Fibroblast of skin of left biceps (primary cell): ENCODE results near the gene PCBP3.
A peak's percentile ranks its signal among the peaks of the same experiment; 100 is the strongest.
"Not testable (repeated sequence)": the region's sequence is repeated elsewhere in the genome, so short reads cannot be mapped to it uniquely, and the experiment has no call there.

ENCODE experiments used
- DNase-seq, 2 experiments: peaks; one replicate each; pipeline ENCODE4 v3.0.0-alpha.2; 2013; ENCODE audit warnings: low read depth in 2 of 2

The PCBP3 gene

DNA sequence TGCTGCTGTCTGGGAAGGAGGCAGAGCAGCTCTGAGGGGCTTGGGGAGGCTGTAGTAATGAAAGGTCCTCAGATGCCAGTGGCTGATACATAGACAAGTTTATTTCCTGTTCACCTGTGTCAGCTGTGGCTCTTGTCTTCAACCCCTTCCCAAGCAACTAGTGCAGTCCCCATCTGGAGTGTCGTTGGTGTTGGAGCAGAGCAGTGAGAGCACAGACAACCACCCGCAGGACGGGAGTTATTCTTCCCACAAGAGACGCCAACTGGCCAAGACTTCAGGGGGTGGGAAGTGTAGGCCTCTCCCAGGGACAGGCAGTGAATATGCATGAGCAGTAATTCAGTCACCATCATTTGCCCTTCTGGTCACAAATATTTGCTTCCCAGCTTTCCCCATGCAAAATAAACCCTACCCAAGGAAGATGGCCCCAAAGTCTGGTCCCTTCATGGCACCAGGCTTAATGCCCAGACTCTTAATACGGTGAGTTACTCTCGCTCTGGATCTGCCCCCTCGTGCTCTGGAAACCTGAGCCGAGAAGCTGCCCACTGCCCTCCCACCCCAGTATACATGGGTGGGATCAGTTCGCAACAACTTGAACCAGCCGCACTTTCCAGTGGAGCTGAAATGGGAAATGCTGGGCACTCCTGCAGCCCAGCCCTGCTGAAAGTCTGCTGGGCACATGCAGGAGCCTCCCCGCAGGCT is 184.5 kb downstream of the PCBP3 start:
- no peak for DNase-seq

DNA sequence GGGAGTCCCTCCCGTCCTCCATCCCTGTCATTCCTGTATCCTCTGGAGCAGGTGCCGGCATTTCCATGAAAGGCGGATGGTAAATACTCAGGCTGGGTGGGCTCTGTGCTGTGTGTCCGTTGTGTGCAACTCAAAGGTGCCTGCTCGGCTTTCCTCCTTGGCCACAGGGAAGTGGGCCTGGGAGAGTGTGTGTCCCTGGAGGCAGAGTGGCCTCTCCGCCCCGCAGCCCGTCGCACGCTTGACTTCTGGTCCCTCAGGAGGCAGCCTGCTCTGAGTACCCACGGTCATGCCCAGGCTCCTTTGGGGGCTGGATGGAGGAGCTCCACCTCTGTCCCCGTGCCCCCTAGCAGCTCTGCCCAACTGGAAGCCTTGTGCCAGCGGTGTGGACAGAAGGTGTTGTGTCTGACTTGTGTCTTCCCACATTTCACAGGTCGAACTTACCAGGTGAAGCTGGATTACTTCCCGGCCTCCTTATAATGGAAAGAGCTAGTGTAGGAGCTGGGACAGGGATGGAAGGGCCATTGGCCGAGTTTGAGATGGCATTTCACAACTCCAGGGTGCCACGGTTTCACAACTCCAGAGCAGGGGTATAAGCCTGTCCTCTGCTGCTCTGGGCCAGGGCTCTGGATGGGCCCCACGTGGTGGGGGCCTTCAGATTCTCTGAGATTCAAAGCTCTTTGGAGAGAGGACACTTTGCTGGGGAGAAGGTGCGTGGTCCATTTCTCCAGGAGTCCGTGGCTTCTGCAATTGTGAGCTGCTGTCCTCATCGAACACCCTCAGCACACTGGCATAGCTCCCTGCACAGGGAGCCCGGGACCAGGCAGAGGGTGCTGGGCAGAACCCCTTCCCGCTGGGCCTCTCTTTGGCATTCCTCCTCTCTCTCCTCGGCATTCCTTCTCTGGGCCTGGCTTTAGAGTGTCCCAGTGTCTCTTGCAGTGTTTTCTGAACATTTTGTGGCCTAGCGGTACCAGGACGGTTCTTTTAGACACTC is 185.3 kb downstream of the PCBP3 start:
- no peak for DNase-seq

DNA sequence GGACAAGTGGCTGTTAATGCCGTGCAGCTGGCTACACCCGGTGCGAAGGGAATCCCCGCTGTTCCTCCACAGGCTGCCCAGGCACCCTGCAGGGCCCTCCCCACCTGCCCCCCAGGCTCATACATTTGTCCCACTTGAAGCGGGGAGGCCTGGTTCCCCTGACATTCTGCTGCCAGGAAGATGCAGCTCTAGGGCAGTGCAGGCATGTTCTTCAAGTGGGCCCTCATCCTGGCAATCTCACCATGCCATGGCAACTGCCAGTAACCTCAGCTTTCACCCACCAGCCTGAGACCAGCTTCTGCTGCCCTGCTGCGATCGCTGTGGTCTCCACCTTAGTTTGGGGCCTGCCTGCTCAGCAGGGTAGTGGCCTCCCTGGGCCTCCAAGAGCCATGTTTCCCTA is 186.1 kb downstream of the PCBP3 start:
- no peak for DNase-seq

DNA sequence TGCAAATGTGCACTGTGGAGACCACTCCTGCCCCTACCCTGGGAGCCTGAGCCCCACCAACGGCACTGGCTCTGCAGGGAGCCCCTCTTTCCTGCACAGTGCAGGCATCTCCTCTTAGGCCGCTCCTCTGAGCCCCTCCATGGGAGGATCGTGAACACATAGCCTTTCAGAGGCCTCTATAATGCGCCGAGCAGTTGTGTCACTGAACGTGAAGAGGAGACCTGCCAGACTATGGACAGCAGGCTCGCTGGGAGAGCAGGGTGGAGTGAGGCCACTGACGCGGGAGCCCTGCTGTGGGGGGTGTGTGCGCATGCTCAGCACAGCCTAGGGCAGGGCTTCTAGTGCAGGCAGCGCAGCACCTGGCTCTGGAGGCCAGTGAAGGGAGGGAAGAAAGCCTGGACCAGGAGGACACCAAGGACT is 186.7 kb downstream of the PCBP3 start:
- no peak for DNase-seq

DNA sequence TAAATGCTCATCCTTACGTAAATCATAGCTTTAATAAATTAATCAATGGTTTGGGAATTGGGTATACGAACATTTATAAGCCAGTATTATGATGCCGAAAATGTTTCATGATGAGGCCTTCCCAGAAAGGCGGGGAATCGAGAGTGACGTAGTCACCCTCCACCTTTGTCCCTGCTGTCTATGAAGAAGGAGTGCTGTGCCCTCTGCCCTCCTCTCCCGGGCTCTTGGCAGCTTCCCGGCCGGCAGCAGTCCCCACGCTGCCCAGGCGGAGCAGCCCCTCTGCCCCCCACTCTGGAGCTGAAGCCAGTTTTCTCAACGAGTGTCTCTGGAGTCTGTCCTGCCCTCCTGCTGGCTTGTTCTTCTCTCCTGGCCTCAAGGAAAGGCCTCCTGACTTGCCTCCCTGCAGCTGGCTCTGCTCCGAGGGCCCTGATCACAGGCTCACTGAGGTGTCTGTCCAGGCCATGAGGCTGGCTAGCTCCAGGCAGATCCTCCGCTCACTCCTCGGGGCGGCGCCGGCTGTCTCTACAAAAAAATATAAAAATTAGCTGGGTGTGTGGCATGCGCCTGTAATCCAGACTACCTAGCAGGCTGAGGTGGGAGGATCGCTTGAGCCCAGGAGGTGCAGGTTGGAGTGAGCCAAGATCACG is 187.3 kb downstream of the PCBP3 start:
- no peak for DNase-seq

DNA sequence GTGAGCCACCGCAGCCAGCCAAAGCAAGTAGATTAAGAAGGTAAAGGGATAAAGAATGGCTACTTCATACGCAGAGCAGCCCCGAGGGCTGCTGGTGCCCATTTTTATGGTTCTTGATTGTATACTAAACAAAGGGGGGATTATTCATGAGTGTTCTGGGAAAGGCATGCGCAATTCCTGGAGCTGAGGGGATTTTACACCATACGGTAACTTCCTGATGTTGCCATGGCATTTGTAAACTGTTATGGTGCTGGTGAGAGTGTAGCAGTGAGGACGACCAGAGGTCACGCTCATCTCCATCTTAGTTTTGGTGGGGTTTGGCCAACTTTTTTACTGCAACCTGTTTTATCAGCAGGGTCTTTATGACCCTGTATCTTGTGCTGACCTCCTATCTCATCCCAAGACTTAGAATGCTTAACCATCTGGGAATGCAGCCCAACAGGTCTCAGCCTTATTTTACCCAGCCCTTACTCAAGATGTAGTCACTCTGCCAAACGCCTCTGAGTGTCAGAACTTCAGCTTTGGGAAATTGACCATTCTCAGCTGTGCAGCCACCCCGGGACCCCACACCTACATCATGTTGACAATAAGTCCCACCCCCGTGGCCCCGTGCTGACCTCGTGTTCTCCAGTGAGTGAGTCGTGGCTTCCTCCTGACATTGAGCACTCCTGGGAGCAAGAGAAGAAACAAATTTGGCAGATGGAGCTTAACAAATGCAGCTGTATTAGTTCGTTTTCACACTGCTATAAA is 188.6 kb downstream of the PCBP3 start:
- DNase-seq: no peak

DNA sequence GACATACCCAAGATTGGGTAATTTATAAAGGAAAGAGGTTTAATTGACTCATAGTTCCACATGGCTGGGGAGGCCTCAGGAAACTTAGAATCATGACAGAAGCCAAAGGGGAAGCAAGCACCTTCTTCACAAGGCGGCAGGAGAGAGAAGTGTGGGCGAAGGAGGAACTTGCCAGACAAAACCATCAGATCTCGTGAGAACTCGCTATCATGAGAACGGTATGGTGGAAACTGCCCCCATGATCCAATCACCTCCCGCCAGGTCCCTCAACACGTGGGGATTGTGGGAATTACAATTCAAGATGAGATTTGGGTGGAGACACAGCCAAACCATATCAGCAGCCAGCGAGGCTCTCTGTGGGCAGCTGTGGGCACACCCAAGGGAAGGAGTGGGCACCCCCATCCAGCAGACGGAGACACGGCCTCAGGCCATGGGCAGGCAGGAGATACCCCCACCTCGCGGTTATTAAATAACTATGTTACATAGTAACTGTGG is 189.3 kb downstream of the PCBP3 start:
- not testable (repeated sequence) for DNase-seq

DNA sequence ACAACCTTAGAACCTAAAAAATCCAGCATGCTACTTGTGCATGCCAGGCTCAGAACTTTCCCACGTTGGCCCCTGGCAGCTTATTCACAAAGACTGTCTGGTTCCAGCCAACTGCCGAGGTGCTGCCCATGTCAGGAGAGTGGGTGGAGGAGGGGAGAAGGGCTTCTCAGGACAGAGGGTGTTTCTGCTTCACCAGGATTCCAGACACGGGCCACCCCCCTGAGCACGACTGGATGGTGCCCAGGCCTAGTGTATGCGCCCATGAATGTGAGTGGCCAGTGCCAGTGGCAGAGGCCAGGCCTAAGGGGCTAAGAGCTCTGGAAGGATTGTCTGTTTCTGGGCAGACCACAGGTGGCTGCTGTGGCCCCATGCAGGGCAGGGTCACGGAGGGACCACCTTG is 189.9 kb downstream of the PCBP3 start:
- no peak for DNase-seq

DNA sequence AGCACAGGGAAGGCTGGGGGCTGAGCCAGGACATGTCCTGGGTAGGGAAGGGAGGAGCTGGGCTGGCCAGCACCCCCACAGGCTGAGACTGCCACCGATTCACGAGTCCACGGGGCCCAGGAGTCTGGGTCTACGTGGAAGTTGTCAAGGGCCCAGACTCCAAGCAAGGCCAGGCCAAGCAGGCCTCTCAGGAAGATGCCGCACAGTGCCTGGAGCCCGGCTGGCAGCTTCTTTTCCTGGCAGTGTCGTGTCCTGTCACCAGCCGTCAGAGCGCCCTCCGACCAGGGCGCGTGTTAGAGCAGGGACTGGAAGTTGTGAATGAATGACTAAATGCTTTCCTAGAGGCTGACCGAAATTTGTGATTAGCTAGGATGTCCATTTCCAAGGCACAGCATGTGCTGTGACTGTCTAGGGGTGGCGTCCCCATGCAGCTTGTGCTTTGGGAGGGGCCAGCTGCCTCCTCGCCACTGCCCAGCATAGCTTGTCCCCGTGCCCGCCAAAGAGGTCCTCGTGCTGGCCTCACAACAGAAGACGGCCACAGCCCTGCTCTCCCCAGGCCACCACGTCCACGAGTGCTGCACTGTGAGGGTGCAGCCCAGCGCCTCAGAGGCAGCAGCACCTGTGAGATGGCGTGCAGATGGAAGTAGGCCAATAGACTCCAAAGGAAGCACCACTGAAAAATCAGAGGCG is 190.6 kb downstream of the PCBP3 start:
- DNase-seq: no peak

DNA sequence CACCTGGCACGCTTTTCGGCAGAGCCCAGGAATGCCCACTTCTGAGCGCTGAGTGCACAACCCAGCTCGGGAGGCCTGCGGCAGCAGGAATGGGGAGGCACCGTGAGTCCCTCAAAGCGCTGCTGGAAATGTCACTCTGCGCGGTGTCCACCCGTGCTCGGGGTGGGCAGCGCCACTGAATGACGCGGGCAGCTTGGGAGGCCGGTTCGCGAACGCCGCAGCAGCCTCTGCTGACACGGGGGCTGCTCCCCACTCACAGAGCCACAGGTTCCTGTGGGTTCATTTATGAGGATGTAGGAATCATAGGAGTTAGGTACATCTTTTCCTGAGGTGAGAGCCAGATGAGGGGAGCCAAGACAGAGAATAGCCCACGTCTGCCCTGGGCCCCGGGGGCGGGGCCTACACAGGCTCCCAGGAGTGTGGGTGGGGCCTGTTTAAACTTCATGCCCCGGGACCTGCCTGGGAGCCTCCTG is 191.3 kb downstream of the PCBP3 start:
- no peak for DNase-seq

DNA sequence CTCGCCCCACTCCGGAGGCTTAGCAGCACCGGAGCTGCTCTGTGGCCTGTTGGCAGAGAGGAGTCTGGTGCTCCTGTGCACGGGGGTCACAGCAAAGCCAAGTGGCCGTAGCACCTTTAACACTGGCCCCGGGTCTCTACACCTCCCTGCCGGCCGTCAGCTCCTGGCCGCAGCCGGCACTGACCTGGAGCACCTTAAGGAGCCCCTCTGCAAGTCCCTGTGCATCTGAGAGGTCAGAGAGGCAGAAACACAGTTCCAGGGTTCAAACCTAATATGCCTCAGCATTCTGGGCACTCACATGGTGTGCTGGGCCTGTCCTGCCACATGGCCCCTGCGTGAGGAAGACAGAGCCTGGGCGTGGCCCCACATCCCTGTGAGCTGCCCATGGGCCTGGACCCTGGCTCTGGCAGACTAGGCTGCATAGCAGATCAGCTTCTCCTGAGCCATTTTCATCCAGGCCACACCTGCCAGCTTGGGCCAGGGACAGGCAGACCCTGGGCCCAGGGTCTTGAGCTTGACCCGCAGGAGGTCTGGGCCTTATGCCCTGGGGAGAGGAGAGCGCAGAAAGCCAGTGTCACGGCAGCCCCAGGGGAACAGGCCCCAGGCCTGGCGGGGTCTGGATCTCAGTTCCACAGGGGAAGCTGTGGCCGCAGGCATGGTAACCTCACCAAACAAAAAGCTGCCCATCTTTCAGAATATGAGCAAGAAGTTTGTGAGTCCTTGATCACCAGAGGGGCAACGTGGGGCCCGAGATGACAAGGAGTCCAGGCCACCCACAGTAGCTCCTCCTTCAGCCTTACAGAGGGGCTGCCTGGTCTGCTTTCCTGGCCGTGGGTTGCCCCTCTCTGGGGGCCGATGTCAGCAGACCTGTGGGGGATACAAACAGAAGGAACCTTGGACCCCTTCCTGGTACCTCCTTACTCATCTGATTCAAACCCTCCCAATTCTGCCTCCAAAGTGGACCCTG is 192.1 kb downstream of the PCBP3 start:
- no peak for DNase-seq

DNA sequence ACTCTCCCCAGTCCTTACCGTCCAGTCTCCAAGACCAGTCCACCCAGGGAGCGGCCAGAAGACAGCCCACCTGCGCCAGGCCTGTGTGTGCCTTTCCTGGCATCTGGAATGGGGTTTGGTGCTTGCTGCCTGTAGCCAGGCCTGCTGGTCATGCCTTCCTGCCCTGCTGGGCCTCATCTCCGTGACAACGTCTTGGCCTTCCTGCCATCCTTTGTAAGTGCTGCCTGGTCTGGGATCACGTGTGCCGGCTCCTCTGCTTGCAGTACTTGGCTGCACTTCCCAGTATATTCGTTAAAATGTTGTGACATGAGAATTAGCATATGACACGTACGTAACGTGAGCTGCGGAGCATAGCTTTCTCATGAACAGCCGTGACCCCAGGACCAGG is 192.7 kb downstream of the PCBP3 start:
- DNase-seq: no peak

DNA sequence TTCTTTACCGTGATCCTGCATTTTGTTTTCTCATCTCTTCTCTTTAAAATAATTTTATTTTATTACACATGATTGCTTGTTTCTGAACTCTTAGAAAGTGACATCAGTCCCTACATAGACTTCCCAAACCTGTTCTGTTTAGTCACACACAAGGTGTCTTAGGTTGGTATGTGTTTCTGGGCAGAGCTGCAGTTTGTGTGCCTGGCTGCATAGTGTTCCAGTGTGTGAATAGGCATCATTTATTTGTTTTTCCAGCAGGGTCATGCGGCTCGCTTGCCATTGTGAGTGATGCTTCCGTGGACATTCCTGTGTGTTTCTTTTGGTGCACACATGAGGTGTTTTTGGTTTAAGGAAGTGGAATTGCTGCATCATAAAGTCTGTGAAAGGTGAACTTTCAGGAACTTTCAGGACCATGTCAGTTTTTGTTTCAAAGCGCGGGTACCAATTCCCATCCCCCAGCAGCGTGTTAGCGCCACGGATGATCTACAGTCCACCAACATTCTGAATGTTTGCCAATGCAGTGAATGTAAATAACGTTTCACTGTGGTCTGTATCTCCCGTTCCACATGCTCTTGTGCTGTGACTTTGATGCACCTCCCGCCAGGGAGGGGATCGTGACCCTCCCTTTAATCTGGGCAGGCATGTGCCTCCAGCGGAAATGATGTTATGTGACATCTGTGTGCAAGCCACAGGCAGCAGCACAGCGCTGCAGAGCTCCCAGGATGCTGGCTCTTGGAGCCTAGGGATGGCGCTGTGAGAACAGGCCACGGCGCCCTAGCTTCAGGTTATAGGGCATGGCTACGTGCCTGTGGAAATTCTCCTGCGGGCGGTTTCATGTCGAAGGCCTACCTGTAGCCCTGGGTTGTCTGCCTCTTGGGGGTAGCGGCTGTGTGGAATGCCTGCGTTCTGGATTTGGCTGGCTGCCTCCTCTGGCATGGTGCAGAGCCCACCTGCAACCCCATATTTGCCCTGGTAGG is 193.5 kb downstream of the PCBP3 start:
- DNase-seq: no peak

DNA sequence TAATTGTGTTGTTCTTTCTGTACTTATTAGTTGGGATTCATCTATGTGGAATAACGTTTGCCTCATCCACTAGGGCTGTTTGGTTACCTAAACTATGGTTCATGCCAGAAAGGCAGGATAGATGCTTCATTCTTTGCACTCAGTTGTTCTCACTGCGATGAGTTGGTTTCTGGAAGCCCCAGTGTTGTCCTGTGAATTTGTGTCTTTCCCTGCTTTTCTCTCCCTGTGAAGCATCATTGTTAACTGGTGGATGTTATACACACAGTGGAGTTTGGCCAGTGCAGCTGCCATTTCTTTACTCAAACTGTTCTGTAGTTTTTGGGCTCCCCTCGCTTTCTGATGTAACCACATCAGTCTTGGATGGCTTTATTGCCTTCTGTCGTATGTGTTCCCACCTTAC is 194.4 kb downstream of the PCBP3 start:
- no peak for DNase-seq

DNA sequence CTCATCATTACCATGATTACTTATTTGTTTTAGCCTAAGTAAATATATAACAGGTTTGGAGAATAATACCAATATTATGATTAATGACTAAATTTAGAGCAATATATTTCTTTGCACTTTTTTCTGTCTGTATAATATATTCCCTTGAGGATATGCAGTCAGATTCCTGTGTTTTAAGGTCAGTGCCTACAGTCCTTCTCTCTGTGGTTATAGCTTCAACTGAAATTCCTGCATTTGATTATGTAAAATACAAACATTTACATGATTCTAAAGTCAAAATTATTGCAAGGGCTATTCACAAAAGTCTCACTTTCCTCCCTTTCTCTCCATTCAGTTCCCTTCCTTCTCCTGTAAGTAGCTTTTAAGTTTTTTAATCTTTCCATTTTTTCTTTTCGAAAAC is 195.1 kb downstream of the PCBP3 start:
- peak; percentile 19 to 37 for DNase-seq

DNA sequence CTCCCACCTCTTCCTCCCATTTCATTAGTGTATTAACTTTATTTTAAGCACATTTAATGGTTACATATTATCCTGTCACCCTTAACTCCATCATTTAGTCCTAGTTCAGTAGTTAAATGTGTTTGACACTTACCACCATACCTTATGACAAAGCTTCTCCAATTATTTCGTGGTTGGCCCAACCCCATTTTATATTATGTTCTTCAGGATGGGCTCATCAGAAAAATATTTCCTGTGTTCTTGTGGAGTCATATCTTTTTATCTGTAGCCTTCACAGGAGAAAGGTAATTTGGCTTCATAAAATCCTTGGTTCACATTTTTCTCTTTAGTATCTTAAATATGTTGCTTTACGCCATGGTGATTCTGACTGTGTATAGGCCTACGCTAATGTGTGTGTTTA is 195.7 kb downstream of the PCBP3 start:
- DNase-seq: no peak

DNA sequence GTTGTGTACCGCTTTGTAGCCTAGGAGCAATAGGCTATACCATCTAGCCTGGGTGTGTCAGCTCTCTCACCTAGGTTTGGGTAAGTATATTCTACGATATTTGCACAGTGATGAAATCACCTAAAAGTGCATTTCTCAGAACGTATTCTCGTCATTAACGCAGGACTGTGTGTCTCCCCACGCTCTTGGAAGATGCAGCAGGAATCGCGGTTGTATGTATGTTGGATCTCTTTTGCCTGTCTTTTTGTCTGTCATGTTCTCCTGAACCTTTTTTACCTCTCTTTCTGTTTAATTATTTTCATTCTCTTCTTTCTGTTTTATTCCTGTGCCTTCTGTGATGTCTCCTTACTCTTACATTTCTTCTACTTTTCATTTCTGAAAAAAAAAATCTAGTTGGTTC is 197.5 kb downstream of the PCBP3 start:
- no peak for DNase-seq

DNA sequence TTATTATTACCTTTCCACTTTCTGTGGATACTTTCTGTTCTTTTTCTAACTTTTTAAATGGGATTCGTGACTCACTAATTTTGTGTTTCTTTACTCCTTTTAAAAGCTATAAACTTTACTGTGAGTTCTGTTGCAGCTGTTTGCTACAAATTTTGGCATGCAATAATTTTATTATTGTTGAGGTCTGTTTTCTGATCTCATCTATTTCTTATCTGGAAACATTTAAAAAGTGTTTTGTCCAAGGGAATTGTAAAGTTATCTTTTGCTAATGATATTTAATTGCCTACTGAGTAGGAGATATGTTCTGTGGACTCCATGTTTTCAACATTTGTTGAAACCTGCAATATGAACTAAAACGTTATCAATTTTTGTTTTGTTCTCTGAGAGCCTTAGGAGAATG is 199.9 kb downstream of the PCBP3 start:
- DNase-seq: no peak

DNA sequence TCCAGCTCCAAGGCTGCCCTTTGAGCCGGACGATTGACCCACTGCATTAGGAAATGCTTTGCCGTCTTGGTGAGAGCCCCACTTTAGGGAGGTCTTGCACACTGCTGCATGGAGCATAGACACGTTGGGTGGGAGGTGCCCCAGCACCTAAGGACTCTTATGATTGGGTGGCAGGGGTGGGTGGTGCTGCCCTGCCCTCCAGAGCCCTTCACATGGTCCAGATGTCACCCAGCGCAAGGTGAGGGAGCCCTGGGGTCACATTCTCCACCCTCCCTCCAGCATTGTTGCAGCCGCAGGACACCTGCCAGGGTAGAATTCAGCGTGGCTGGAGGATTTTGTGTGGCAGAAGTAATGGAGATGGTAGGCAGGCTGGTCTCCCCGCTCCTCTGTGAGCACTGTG is 200.7 kb downstream of the PCBP3 start:
- no peak for DNase-seq
